ENCODE results near the gene HECW1.

HECW1 gene

GRCh38 chr7:43502941-43503340, 390.5 kb downstream of the HECW1 start:
- no peak for DNase-seq (ENCODE audit: low read depth in 2 of 2)

GRCh38 chr7:43505412-43505811, 393.0 kb downstream of the HECW1 start:
- DNase-seq (ENCODE audit: low read depth in 2 of 2) = no peak

- DNase-seq (ENCODE audit: low read depth in 2 of 2) = no peak
Observed at GRCh38 chr7:43506460-43506859, 394.0 kb downstream of the HECW1 start.

- no peak for DNase-seq (ENCODE audit: low read depth in 2 of 2)
Observed at GRCh38 chr7:43508461-43508860, 396.0 kb downstream of the HECW1 start.

GRCh38 chr7:43509906-43510305, 397.5 kb downstream of the HECW1 start:
- DNase-seq (ENCODE audit: low read depth in 2 of 2) = no peak

- DNase-seq (ENCODE audit: low read depth in 2 of 2) = no peak
Observed at GRCh38 chr7:43511029-43511428, 398.6 kb downstream of the HECW1 start.

GRCh38 chr7:43511769-43512515, 399.5 kb downstream of the HECW1 start:
- no peak for DNase-seq (ENCODE audit: low read depth in 2 of 2)

GRCh38 chr7:43513251-43513650, 400.8 kb downstream of the HECW1 start:
- DNase-seq (ENCODE audit: low read depth in 2 of 2) = no peak

GRCh38 chr7:43516581-43517342, 404.3 kb downstream of the HECW1 start:
- DNase-seq (ENCODE audit: low read depth in 2 of 2) = no peak

GRCh38 chr7:43517464-43517863, 405.0 kb downstream of the HECW1 start:
- DNase-seq (ENCODE audit: low read depth in 2 of 2) = no peak

- no peak for DNase-seq (ENCODE audit: low read depth in 2 of 2)
Observed at GRCh38 chr7:43520201-43520600, 407.8 kb downstream of the HECW1 start.

GRCh38 chr7:43522406-43523156, 410.1 kb downstream of the HECW1 start:
- DNase-seq (ENCODE audit: low read depth in 2 of 2) = no peak

- DNase-seq (ENCODE audit: low read depth in 2 of 2) = no peak
Observed at GRCh38 chr7:43528576-43529354, 416.3 kb downstream of the HECW1 start.

GRCh38 chr7:43530553-43531410, 418.3 kb downstream of the HECW1 start:
- DNase-seq (ENCODE audit: low read depth in 2 of 2) = no peak

GRCh38 chr7:43531700-43532099, 419.3 kb downstream of the HECW1 start:
- no peak for DNase-seq (ENCODE audit: low read depth in 2 of 2)

GRCh38 chr7:43533801-43534479, 421.5 kb downstream of the HECW1 start:
- DNase-seq (ENCODE audit: low read depth in 2 of 2) = no peak

- DNase-seq (ENCODE audit: low read depth in 2 of 2) = no peak
Observed at GRCh38 chr7:43535031-43535451, 422.6 kb downstream of the HECW1 start.

GRCh38 chr7:43535810-43536585, 423.6 kb downstream of the HECW1 start:
- no peak for DNase-seq (ENCODE audit: low read depth in 2 of 2)

- no peak for DNase-seq (ENCODE audit: low read depth in 2 of 2)
Observed at GRCh38 chr7:43536773-43537172, 424.3 kb downstream of the HECW1 start.
